K562 (cell line): Measurements from ENCODE around the gene TTL. TPM values are rescaled to one million over a fixed set of nuclear protein-coding genes. Genes with fewer than 3 reads are reported as not detected.

Source experiments
- ATAC-seq: fragments of 200-7000 bp; cut with Tn5 transposase; 3 replicates; pipeline ENCODE4 v1.9.1; 2020; ENCODE audit warnings: moderate library complexity
- BruUV-seq: library from RNA; stranded (reverse); fragments of 400-500 nt; replicated peaks from 2 replicates; lab custom pipeline; 2021; lab: Mats Ljungman, UMichigan
- CTCF ChIA-PET: fragments of 300-600 bp; formaldehyde crosslinking; extraction: SDS; loops from one replicate; lab custom pipeline; 2021; ENCODE audit warnings: low intra/inter-chr PET ratio; lab: Yijun Ruan, JAX
- POLR2A ChIA-PET: fragments of 300-600, 350-650 bp; sonication (Branson Sonifier 250); formaldehyde crosslinking; extraction: SDS; loops from one replicate; lab custom pipeline; 2021; ENCODE audit warnings: antibody characterized with exemption, inconsistent platforms; lab: Yijun Ruan, JAX
- DNase-seq, 4 experiments: peaks; one replicate each; pipeline versions ENCODE4 v3.0.0 to v3.0.0-alpha.2; 2011 to 2018; ENCODE audit warnings: low spot score in 3 of 4, mixed read lengths in 3 of 4; ENCODE audit errors: extremely low read depth in 1 of 4
- FAIRE-seq: peaks from 2 replicates; lab custom pipeline; 2011; peaks lifted over from hg19 to GRCh38; lab: Jason Lieb, UNC
- H2AFZ ChIP-seq: 2 replicates; pipeline ENCODE4 v1.6.0; 2011; ENCODE audit warnings: low read depth, low read length, control low read depth, inconsistent platforms
- H3K27ac ChIP-seq: fragments of 200-600 bp; 3 replicates; pipeline ENCODE4 v1.8.0; 2011; ENCODE audit warnings: low read depth, mild to moderate bottlenecking, control low read depth, inconsistent platforms, low read length, moderate library complexity, mixed read lengths; ENCODE audit errors: extremely low read depth
- H3K27me3 ChIP-seq, 2 experiments: fragments of 300-600 bp in 1 of 2; 2 replicates in 1 of 2; 3 replicates in 1 of 2; pipeline versions ENCODE4 v1.6.0 to v1.8.0; 2011; ENCODE audit warnings: inconsistent platforms in 2 of 2, low read length in 2 of 2, mild to moderate bottlenecking in 1 of 2, mixed read lengths in 1 of 2, moderate library complexity in 1 of 2; ENCODE audit not compliant: control insufficient read depth in 2 of 2, insufficient read depth in 2 of 2
- H3K36me3 ChIP-seq: fragments of 300-600 bp; 3 replicates; pipeline ENCODE4 v1.8.0; 2011; ENCODE audit warnings: mild to moderate bottlenecking, low read length, inconsistent platforms; ENCODE audit not compliant: control insufficient read depth, insufficient read depth
- H3K4me1 ChIP-seq, 2 experiments: fragments of 200-600 bp in 1 of 2; replicated peaks in 1 of 2; 2 replicates in 1 of 2; 3 replicates in 1 of 2; pipeline versions ENCODE4 v1.5.1 to v1.8.0; 2011; ENCODE audit warnings: inconsistent platforms in 2 of 2, low read length in 2 of 2, mild to moderate bottlenecking in 1 of 2, mixed read lengths in 1 of 2, moderate library complexity in 1 of 2; ENCODE audit not compliant: control insufficient read depth in 2 of 2, insufficient read depth in 2 of 2
- H3K4me2 ChIP-seq: 2 replicates; pipeline ENCODE4 v1.6.1; 2011; ENCODE audit warnings: low read length, control low read depth, inconsistent platforms, mixed read lengths; ENCODE audit not compliant: insufficient read depth
- H3K4me3 ChIP-seq: fragments of 200-600 bp; sonication (generic), shearing (Covaris generic); 2 replicates; pipeline ENCODE4 v1.5.1; 2016; ENCODE audit warnings: control low read depth, inconsistent platforms
- H3K79me2 ChIP-seq: fragments of 200-600 bp; 3 replicates; pipeline ENCODE4 v1.8.0; 2011; ENCODE audit warnings: low read length, inconsistent platforms; ENCODE audit not compliant: control insufficient read depth, insufficient read depth
- H3K9ac ChIP-seq, 2 experiments: 2 replicates each; pipeline versions ENCODE4 v1.6.0 to v1.6.1; 2011; ENCODE audit warnings: low read depth in 2 of 2, low read length in 2 of 2, control low read depth in 1 of 2, inconsistent platforms in 1 of 2, mild to moderate bottlenecking in 1 of 2, mixed read lengths in 1 of 2; ENCODE audit not compliant: insufficient read depth in 1 of 2
- H3K9me1 ChIP-seq: one replicate; pipeline ENCODE4 v1.6.0; 2011; ENCODE audit warnings: inconsistent platforms, mild to moderate bottlenecking, low read length, moderate library complexity; ENCODE audit not compliant: control insufficient read depth, insufficient read depth
- H3K9me3 ChIP-seq: replicated peaks from 2 replicates; pipeline ENCODE4 v1.5.1; 2011; ENCODE audit warnings: low read depth, low read length, inconsistent platforms; ENCODE audit not compliant: control insufficient read depth, insufficient read depth
- H4K20me1 ChIP-seq: replicated peaks from 2 replicates; pipeline ENCODE4 v1.6.1; 2011; ENCODE audit warnings: low read length, inconsistent platforms, mixed read lengths; ENCODE audit not compliant: control insufficient read depth, insufficient read depth
- HLTF ChIP-seq: fragments of 450-650 bp; IDR thresholded peaks from 2 replicates; pipeline ENCODE4 v1.6.1; 2016
- MAFG ChIP-seq: fragments of 450-650 bp; conservative IDR thresholded peaks from 2 replicates; pipeline ENCODE4 v1.6.1; 2016; ENCODE audit warnings: missing genetic modification characterization, missing compliant biosample characterization
- MECOM ChIP-seq: fragments of 250-450 bp; sonication (Bioruptor Pico); IDR thresholded peaks from 2 replicates; pipeline ENCODE4 v1.8.0; 2022; ENCODE audit warnings: inconsistent platforms
- RFX1 ChIP-seq: fragments of 450-650 bp; IDR thresholded peaks from 2 replicates; pipeline ENCODE4 v1.6.1; 2016; ENCODE audit warnings: mild to moderate bottlenecking, moderate library complexity
- XRCC3 ChIP-seq: fragments of 450-650 bp; IDR thresholded peaks from 2 replicates; pipeline ENCODE4 v1.6.1; 2017; ENCODE audit warnings: mild to moderate bottlenecking, moderate library complexity
- WGBS: fragments of 100-300 bp; shearing (Covaris generic); methylation state at CpG from one replicate; pipeline ENCODE4 v1.1.6; 2016; ENCODE audit warnings: low coverage, mixed read lengths; ENCODE audit not compliant: insufficient coverage; ENCODE audit errors: missing lambda C conversion rate; 5-methylcytosine and 5-hydroxymethylcytosine counted together
- in situ Hi-C: fragments of 300-500 bp; cut with MboI; formaldehyde crosslinking; loops from 4 replicates; pipeline ENCODE4 v1.15.0; 2018; ENCODE audit warnings: inconsistent platforms, mixed read lengths
- intact Hi-C: fragments of 100-400 bp; cut with micrococcal nuclease; formaldehyde crosslinking; loops from 2 replicates; pipeline ENCODE4 v1.14.2; 2022
- polyA plus RNA-seq, 8 experiments: library from polyadenylated mRNA; depleted of rRNA in 4 of 8; stranded (reverse) in 5 of 8; unstranded in 3 of 8; fragments of >200 nt; fragmentation: Nextera tagmentation in 2 of 8; fragmentation: Illumina TruSeq in 1 of 8; extraction: Ambion mirVana in 2 of 8; extraction: Trizol in 1 of 8; gene quantifications; 2 replicates each; pipeline versions ENCODE4 v1.2.1 to v1.2.3, GENCODE V29; 2011 to 2014; ENCODE audit warnings: inconsistent platforms in 1 of 8, missing spikeins in 1 of 8
- total RNA-seq, 7 experiments: library from RNA; depleted of rRNA in 6 of 7; stranded (reverse); fragments of >200 nt in 6 of 7; fragmentation: Illumina TruSeq in 2 of 7; extraction: Trizol in 2 of 7; gene quantifications; 2 replicates each; pipeline versions ENCODE4 v1.2.1 to v1.2.3, GENCODE V29; 2011 to 2021; ENCODE audit warnings: low replicate concordance in 1 of 7
- TF ChIP-seq, protein P1 (sequence below): sonication (generic); formaldehyde crosslinking; IDR thresholded peaks from 2 replicates; pipeline ENCODE4 v1.8.1; 2022; ENCODE audit warnings: missing genetic modification reagents
- TF ChIP-seq, protein P2 (sequence below), 2 experiments: fragments of 150-350 bp in 1 of 2; IDR thresholded peaks; 2 replicates each; pipeline ENCODE4 v1.6.1; 2012 to 2016; ENCODE audit warnings: low read depth in 2 of 2, low read length in 2 of 2, mild to moderate bottlenecking in 1 of 2, moderate library complexity in 1 of 2
- TF ChIP-seq, protein P3 (sequence below): sonication (generic); formaldehyde crosslinking; IDR thresholded peaks from 2 replicates; pipeline ENCODE4 v1.5.0; 2020; ENCODE audit warnings: missing genetic modification reagents
- TF ChIP-seq, protein P4 (sequence below): sonication (generic); formaldehyde crosslinking; IDR thresholded peaks from 2 replicates; pipeline ENCODE4 v1.9.0; 2022; ENCODE audit warnings: mild to moderate bottlenecking, missing genetic modification reagents

TTL gene
- total and polyA plus RNA-seq, 9 of the 15 experiments (the other 6 are each of a cell fraction or from before 2014, with no cell fraction given) = 9.4 to 54.4 (median 34.9) TPM

DNA sequence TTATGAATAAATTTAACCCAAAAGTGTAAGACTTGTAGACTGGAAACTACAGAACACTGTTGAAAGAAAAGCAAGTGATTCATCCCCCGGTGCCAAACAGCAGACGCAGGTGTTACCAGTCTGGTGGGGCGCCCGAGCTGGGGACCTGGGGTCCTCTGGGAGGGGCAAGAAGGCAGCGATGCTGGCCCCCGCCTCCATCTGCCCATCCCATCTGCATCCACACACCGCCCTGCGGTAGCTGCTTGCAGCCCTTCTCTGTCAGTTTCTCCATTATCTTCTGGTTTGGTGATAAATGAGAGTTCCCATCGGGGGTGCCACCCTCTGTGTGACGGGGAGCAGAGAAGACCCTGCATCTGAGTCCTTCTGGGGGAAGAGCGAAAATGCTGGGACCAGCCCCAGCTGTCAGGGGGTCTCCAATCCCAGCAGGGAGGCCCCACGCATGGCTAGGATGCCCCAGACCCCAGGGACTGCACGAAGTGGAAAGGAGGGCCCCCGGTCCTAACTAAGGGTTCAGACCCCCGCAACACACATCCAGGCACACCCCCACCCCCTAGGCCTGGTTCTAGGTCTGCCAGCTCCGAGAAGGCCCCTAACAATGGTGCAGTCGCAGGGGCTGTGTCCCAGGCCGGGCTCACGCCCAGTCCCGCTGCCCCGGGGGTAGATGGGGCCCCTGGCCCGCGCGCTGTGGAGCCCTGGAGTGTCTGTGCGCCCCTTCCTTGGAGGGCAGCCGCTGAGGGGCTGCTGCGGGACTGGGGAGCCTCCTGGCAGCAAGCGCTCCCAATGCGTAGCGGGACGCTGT is 47.8 kb upstream of the TTL start:
- FAIRE-seq = no peak
- no peaks in the 10 kb centered on the region for H3K79me2 ChIP-seq
- no peaks in the 10 kb centered on the region for H3K9me1 ChIP-seq
- H2AFZ ChIP-seq = no peak overlapping the region
- CTCF ChIA-PET = interaction anchor here (0.6 to 0.7 kb wide), 2 partner anchors 172 to 174 kb away, joined by 3 read pairs; no protein-coding TSS in a partner anchor
- H3K9ac ChIP-seq = no peak overlapping the region
- H4K20me1 ChIP-seq = no peaks in the 10 kb centered on the region
- H3K4me3 ChIP-seq = no peak overlapping the region
- WGBS = 56% methylated on average over 30 of the region's 31 CpGs
- H3K36me3 ChIP-seq = no peaks in the 10 kb centered on the region
- H3K27ac ChIP-seq = no peak overlapping the region
- POLR2A ChIA-PET = no interaction called here
- no TSS peak for BruUV-seq
- in situ Hi-C loops = no loop called here
- H3K9me3 ChIP-seq = no peaks in the 10 kb centered on the region
- intact Hi-C loops = no loop called here
- H3K4me1 ChIP-seq = peaks cover 0 to 24% of the 10 kb centered on the region in 2 experiments; a peak in 2 of 5 replicates
- TF ChIP-seq XRCC3 (no peak), HLTF (no peak), MECOM (CRISPR knock-in tag) (no peak), RFX1 (no peak), MAFG (tag) (no peak)
- TF ChIP-seq, protein P1, sequence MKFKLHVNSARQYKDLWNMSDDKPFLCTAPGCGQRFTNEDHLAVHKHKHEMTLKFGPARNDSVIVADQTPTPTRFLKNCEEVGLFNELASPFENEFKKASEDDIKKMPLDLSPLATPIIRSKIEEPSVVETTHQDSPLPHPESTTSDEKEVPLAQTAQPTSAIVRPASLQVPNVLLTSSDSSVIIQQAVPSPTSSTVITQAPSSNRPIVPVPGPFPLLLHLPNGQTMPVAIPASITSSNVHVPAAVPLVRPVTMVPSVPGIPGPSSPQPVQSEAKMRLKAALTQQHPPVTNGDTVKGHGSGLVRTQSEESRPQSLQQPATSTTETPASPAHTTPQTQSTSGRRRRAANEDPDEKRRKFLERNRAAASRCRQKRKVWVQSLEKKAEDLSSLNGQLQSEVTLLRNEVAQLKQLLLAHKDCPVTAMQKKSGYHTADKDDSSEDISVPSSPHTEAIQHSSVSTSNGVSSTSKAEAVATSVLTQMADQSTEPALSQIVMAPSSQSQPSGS = no peak
- TF ChIP-seq, protein P2, sequence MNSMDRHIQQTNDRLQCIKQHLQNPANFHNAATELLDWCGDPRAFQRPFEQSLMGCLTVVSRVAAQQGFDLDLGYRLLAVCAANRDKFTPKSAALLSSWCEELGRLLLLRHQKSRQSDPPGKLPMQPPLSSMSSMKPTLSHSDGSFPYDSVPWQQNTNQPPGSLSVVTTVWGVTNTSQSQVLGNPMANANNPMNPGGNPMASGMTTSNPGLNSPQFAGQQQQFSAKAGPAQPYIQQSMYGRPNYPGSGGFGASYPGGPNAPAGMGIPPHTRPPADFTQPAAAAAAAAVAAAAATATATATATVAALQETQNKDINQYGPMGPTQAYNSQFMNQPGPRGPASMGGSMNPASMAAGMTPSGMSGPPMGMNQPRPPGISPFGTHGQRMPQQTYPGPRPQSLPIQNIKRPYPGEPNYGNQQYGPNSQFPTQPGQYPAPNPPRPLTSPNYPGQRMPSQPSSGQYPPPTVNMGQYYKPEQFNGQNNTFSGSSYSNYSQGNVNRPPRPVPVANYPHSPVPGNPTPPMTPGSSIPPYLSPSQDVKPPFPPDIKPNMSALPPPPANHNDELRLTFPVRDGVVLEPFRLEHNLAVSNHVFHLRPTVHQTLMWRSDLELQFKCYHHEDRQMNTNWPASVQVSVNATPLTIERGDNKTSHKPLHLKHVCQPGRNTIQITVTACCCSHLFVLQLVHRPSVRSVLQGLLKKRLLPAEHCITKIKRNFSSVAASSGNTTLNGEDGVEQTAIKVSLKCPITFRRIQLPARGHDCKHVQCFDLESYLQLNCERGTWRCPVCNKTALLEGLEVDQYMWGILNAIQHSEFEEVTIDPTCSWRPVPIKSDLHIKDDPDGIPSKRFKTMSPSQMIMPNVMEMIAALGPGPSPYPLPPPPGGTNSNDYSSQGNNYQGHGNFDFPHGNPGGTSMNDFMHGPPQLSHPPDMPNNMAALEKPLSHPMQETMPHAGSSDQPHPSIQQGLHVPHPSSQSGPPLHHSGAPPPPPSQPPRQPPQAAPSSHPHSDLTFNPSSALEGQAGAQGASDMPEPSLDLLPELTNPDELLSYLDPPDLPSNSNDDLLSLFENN (IDR thresholded peaks at IDR 0.05; ENCODE audit: low read depth in 2 of 2, low read length in 2 of 2) = no peak
- TF ChIP-seq, protein P3, sequence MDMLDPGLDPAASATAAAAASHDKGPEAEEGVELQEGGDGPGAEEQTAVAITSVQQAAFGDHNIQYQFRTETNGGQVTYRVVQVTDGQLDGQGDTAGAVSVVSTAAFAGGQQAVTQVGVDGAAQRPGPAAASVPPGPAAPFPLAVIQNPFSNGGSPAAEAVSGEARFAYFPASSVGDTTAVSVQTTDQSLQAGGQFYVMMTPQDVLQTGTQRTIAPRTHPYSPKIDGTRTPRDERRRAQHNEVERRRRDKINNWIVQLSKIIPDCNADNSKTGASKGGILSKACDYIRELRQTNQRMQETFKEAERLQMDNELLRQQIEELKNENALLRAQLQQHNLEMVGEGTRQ (CRISPR knock-in tag) = no peak
- TF ChIP-seq, protein P4, sequence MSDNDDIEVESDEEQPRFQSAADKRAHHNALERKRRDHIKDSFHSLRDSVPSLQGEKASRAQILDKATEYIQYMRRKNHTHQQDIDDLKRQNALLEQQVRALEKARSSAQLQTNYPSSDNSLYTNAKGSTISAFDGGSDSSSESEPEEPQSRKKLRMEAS (CRISPR knock-in tag) = no peak
- no peak overlapping the region for H3K4me2 ChIP-seq
- ATAC-seq = no peak
- H3K27me3 ChIP-seq = peaks cover 0 to 10% of the 10 kb centered on the region in 2 experiments; a peak in 3 of 5 replicates
- DNase-seq = no peak
